HCT116 (cell line): ENCODE data around the gene TXLNA. TPM values are rescaled to one million over a fixed set of nuclear protein-coding genes. Genes with fewer than 3 reads are reported as not detected.

Experiments
- ATAC-seq: fragments of 200-7000 bp; cut with Tn5 transposase; 2 replicates; pipeline ENCODE4 v1.9.1; 2020; ENCODE audit warnings: mild to moderate bottlenecking, moderate library complexity
- BruUV-seq: library from RNA; stranded (reverse); fragments of 400-500 nt; replicated peaks from 2 replicates; lab custom pipeline; 2021; lab: Mats Ljungman, UMichigan
- CTCF ChIA-PET: fragments of 300-600 bp; sonication (Branson Sonifier 250); formaldehyde crosslinking; loops from one replicate; lab custom pipeline; 2021; ENCODE audit warnings: antibody characterized with exemption; lab: Charles Lee
- POLR2A ChIA-PET: fragments of 300-600, 350-600 bp; sonication (Branson Sonifier 250); formaldehyde crosslinking; loops from one replicate; lab custom pipeline; 2021; ENCODE audit warnings: antibody characterized with exemption; lab: Charles Lee
- RAD21 ChIA-PET, 2 experiments: fragments of 300-600 bp; sonication (Branson Sonifier 250); formaldehyde crosslinking; loops; one replicate each; lab custom pipeline; 2023; ENCODE audit warnings: low total read pairs in 2 of 2; ENCODE audit not compliant: uncharacterized antibody in 2 of 2, unreplicated experiment in 2 of 2, low non-redundant PET in 1 of 2; lab: Charles Lee
- DNase-seq: peaks from one replicate; pipeline ENCODE4 v3.0.0-alpha.2; 2010; ENCODE audit warnings: low read depth, low spot score
- H2AFZ ChIP-seq: fragments of 200-600 bp; shearing (Covaris generic), sonication (generic); 2 replicates; pipeline ENCODE4 v1.6.1; 2017; ENCODE audit warnings: low read depth, mixed run types, mixed read lengths, antibody characterized with exemption, low read length; ENCODE audit not compliant: poor library complexity, severe bottlenecking
- H3K27ac ChIP-seq: 2 replicates; pipeline ENCODE4 v1.5.1; 2012; ENCODE audit warnings: low read depth, low read length
- H3K27me3 ChIP-seq: fragments of 200-600 bp; sonication (generic); 2 replicates; pipeline ENCODE4 v1.6.1; 2016; ENCODE audit warnings: mixed run types, low read length, mixed read lengths; ENCODE audit not compliant: insufficient read depth
- H3K36me3 ChIP-seq, 2 experiments: fragments of 200-500 bp in 1 of 2; fragments of 200-600 bp in 1 of 2; sonication (Bioruptor generic) in 1 of 2; sonication (generic) in 1 of 2; 2 replicates each; pipeline versions ENCODE4 v1.5.1 to v1.6.1; 2014 to 2016; ENCODE audit warnings: low read length in 2 of 2, inconsistent platforms in 1 of 2, mixed read lengths in 1 of 2, mixed run types in 1 of 2; ENCODE audit not compliant: insufficient read depth in 2 of 2, control insufficient read depth in 1 of 2
- H3K4me1 ChIP-seq, 2 experiments: fragments of 200-600 bp in 1 of 2; sonication (generic) in 1 of 2; 2 replicates each; pipeline versions ENCODE4 v1.5.1 to v1.6.1; 2012 to 2017; ENCODE audit warnings: low read length in 2 of 2, inconsistent platforms in 1 of 2, mild to moderate bottlenecking in 1 of 2, mixed read lengths in 1 of 2, mixed run types in 1 of 2, moderate library complexity in 1 of 2; ENCODE audit not compliant: insufficient read depth in 2 of 2, control insufficient read depth in 1 of 2
- H3K4me2 ChIP-seq: fragments of 200-600 bp; sonication (generic); 2 replicates; pipeline ENCODE4 v1.6.1; 2017; ENCODE audit warnings: mixed run types, low read length, mixed read lengths
- H3K4me3 ChIP-seq, 2 experiments: fragments of 200-600 bp in 1 of 2; sonication (generic) in 1 of 2; replicated peaks in 1 of 2; 2 replicates each; pipeline ENCODE4 v1.5.1; 2011 to 2016; ENCODE audit warnings: low read length in 2 of 2, control low read depth in 1 of 2, low read depth in 1 of 2, mild to moderate bottlenecking in 1 of 2, mixed read lengths in 1 of 2, mixed run types in 1 of 2
- H3K79me2 ChIP-seq: fragments of 200-600 bp; sonication (generic); 2 replicates; pipeline ENCODE4 v1.6.1; 2017; ENCODE audit warnings: mild to moderate bottlenecking, mixed run types, low read length, moderate library complexity, mixed read lengths; ENCODE audit not compliant: insufficient read depth
- H3K9ac ChIP-seq: fragments of 200-600 bp; sonication (generic); 2 replicates; pipeline ENCODE4 v1.6.1; 2016; ENCODE audit warnings: low read length, mixed read lengths
- H3K9me2 ChIP-seq: fragments of 200-600 bp; sonication (generic), shearing (Covaris generic); 2 replicates; pipeline ENCODE4 v1.6.1; 2017; ENCODE audit warnings: mixed run types, mild to moderate bottlenecking, moderate library complexity; ENCODE audit not compliant: insufficient read depth
- H3K9me3 ChIP-seq, 2 experiments: fragments of 200-500 bp in 1 of 2; fragments of 200-600 bp in 1 of 2; sonication (Bioruptor generic) in 1 of 2; sonication (generic) in 1 of 2; 2 replicates each; pipeline ENCODE4 v1.6.1; 2014 to 2017; ENCODE audit warnings: low read length in 2 of 2, mixed read lengths in 2 of 2, inconsistent platforms in 1 of 2, low read depth in 1 of 2, mild to moderate bottlenecking in 1 of 2, mixed run types in 1 of 2, moderate library complexity in 1 of 2; ENCODE audit not compliant: control insufficient read depth in 1 of 2, insufficient read depth in 1 of 2
- H4K20me1 ChIP-seq: fragments of 200-600 bp; sonication (generic), shearing (Covaris generic); 2 replicates; pipeline ENCODE4 v1.6.1; 2017; ENCODE audit warnings: mixed run types, mild to moderate bottlenecking, moderate library complexity; ENCODE audit not compliant: insufficient read depth
- ATF3 ChIP-seq: IDR thresholded peaks from 2 replicates; pipeline ENCODE4 v1.6.1; 2012
- CBX3 ChIP-seq: IDR thresholded peaks from 2 replicates; pipeline ENCODE4 v1.6.1; 2012; ENCODE audit warnings: low read depth
- CEBPB ChIP-seq: IDR thresholded peaks from 2 replicates; pipeline ENCODE4 v1.6.1; 2012; ENCODE audit warnings: low read depth
- CTCF ChIP-seq, 3 experiments: fragments of 200-600 bp in 1 of 3; sonication (generic) in 1 of 3; IDR thresholded peaks in 2 of 3; conservative IDR thresholded peaks in 1 of 3; 2 replicates each; pipeline ENCODE4 v1.5.1; 2012 to 2017; ENCODE audit warnings: low read depth in 2 of 3, low read length in 2 of 3, antibody characterized with exemption in 1 of 3, borderline replicate concordance in 1 of 3, control low read depth in 1 of 3, mild to moderate bottlenecking in 1 of 3, mixed read lengths in 1 of 3, mixed run types in 1 of 3, moderate library complexity in 1 of 3; ENCODE audit not compliant: insufficient read depth in 1 of 3
- EGR1 ChIP-seq: IDR thresholded peaks from 2 replicates; pipeline ENCODE4 v1.6.1; 2012; ENCODE audit warnings: low read depth
- EZH2 ChIP-seq: fragments of 200-600 bp; sonication (generic); IDR thresholded peaks from 2 replicates; pipeline ENCODE4 v1.6.1; 2017; ENCODE audit warnings: antibody characterized with exemption, mixed run types
- EZH2phosphoT487 ChIP-seq: fragments of 200-600 bp; IDR thresholded peaks from 2 replicates; pipeline ENCODE4 v1.6.1; 2018; ENCODE audit warnings: antibody characterized with exemption, borderline replicate concordance
- FOSL1 ChIP-seq: IDR thresholded peaks from 2 replicates; pipeline ENCODE4 v1.6.1; 2012; ENCODE audit warnings: low read depth
- POLR2A ChIP-seq: IDR thresholded peaks from 2 replicates; pipeline ENCODE4 v1.7.0; 2011; ENCODE audit warnings: borderline replicate concordance; ENCODE audit not compliant: insufficient read depth, insufficient read length; ENCODE audit errors: extremely low read depth
- POLR2AphosphoS5 ChIP-seq: IDR thresholded peaks from 2 replicates; pipeline ENCODE4 v1.6.1; 2011; ENCODE audit warnings: mild to moderate bottlenecking, low read depth, low read length, moderate library complexity
- RAD21 ChIP-seq: IDR thresholded peaks from 2 replicates; pipeline ENCODE4 v1.6.1; 2012; ENCODE audit warnings: low read depth, mild to moderate bottlenecking
- SRF ChIP-seq: IDR thresholded peaks from 2 replicates; pipeline ENCODE4 v1.6.1; 2012; ENCODE audit warnings: low read depth
- YY1 ChIP-seq: IDR thresholded peaks from 2 replicates; pipeline ENCODE4 v1.6.1; 2011; ENCODE audit warnings: low read length, low read depth, moderate library complexity, mild to moderate bottlenecking; ENCODE audit not compliant: insufficient replicate concordance; ENCODE audit errors: extremely low read depth
- ZFX ChIP-seq: fragments of 450-650 bp; IDR thresholded peaks from 2 replicates; pipeline ENCODE4 v1.6.1; 2017
- ZNF274 ChIP-seq: fragments of 200-500 bp; sonication (Bioruptor generic); IDR thresholded peaks from 2 replicates; pipeline ENCODE4 v1.6.1; 2014; ENCODE audit warnings: mild to moderate bottlenecking, low read depth, low read length, inconsistent platforms
- intact Hi-C: fragments of 100-400 bp; cut with micrococcal nuclease; formaldehyde crosslinking; loops from 2 replicates; pipeline ENCODE4 v1.10.0; 2022
- total RNA-seq: library from RNA; stranded (reverse); gene quantifications from one replicate; pipeline ENCODE4 v1.2.1, GENCODE V29; 2021; ENCODE audit not compliant: unreplicated experiment

The TXLNA gene
- total RNA-seq, 1 experiment from 2014 or later: 37.2 TPM

- ChIA-PET RAD21 (no interaction called here), POLR2A (no interaction called here), CTCF (no interaction called here)
- BruUV-seq: no TSS peak
- no peak for ATAC-seq
- peaks cover 77% of the 10 kb centered on the region for H3K79me2 ChIP-seq
- no peaks in the 10 kb centered on the region for H3K9me3 ChIP-seq
- peaks cover 15% of the 10 kb centered on the region; the same call in 1 of the 2 replicates for H4K20me1 ChIP-seq
- no peak for DNase-seq
- no peak overlapping the region for H3K4me2 ChIP-seq
- H3K36me3 ChIP-seq: peaks cover 63 to 78% of the 10 kb centered on the region in 2 experiments
- H3K4me1 ChIP-seq: peaks cover 0 to 7% of the 10 kb centered on the region in 2 experiments; a peak in 2 of 4 replicates
- H3K27ac ChIP-seq: no peak overlapping the region
- no peaks in the 10 kb centered on the region for H3K9me2 ChIP-seq
- no peaks in the 10 kb centered on the region for H3K27me3 ChIP-seq
- intact Hi-C loops: no loop called here
- no peak overlapping the region for H2AFZ ChIP-seq
- TF ChIP-seq CBX3: no peak
- no peak for TF ChIP-seq RAD21
- TF ChIP-seq EGR1: no peak
- no peak for TF ChIP-seq POLR2AphosphoS5
- TF ChIP-seq CEBPB: no peak
- no peak for TF ChIP-seq ZFX
- no peak for TF ChIP-seq ATF3
- no peak for TF ChIP-seq EZH2phosphoT487
- no peak for TF ChIP-seq EZH2
- no peak for TF ChIP-seq YY1
- no peak for TF ChIP-seq ZNF274
- no peak for TF ChIP-seq SRF
- TF ChIP-seq POLR2A: no peak
- no peak for TF ChIP-seq CTCF (IDR thresholded peaks at IDR 0.05 in 2 of 3, conservative IDR thresholded peaks at IDR 0.05 in 1 of 3; ENCODE audit: borderline replicate concordance in 1 of 3, insufficient read depth in 1 of 3, low read depth in 2 of 3, low read length in 2 of 3)
- TF ChIP-seq FOSL1: no peak
- no peak overlapping the region for H3K4me3 ChIP-seq
- no peak overlapping the region for H3K9ac ChIP-seq
Measured at GRCh38 chr1:32186491-32186890, 7.0 kb downstream of the TXLNA start.
